Measurements from ENCODE around the gene IDH2. TPM values are rescaled to one million over a fixed set of nuclear protein-coding genes. Genes with fewer than 3 reads are reported as not detected.

IDH2 gene
- total RNA-seq, 1 experiment from 2014 or later: 94.1 TPM

GRCh38 chr15:90056529-90056928 is 45.7 kb downstream of the IDH2 start:
- H3K27me3 ChIP-seq (ENCODE audit: low read length): no peaks in the 10 kb centered on the region
- no peaks in the 10 kb centered on the region for H3K79me2 ChIP-seq (ENCODE audit: low read length)
- ATAC-seq (no peak), DNase-seq (no peak)
- no TSS peak for BruUV-seq (replicated peaks)
- H3F3A ChIP-seq (ENCODE audit: low read length, unreplicated experiment): no peaks in the 10 kb centered on the region
- CTCF ChIA-PET: no interaction called here
- POLR2A ChIA-PET (ENCODE audit: unreplicated experiment): no interaction called here
- intact Hi-C loops (cut with micrococcal nuclease): no loop called here
- H3K9ac ChIP-seq (ENCODE audit: low read length): no peak overlapping the region
- no peaks in the 10 kb centered on the region for H3K4me1 ChIP-seq (ENCODE audit: insufficient read depth, low read length)
- no peaks in the 10 kb centered on the region for H3K9me2 ChIP-seq (replicated peaks; ENCODE audit: low read length)
- no peaks in the 10 kb centered on the region for H3K36me3 ChIP-seq (ENCODE audit: low read depth, low read length)
- no peak overlapping the region for H3K27ac ChIP-seq (ENCODE audit: low read length)
- H3K9me3 ChIP-seq (ENCODE audit: low read length): no peaks in the 10 kb centered on the region
- TF ChIP-seq EZH2 (IDR thresholded peaks at IDR 0.05; ENCODE audit: low read length, unreplicated experiment) (no peak), CTCF (conservative IDR thresholded peaks at IDR 0.05; ENCODE audit: low read depth, low read length) (no peak), EZH2phosphoT487 (IDR thresholded peaks at IDR 0.05; ENCODE audit: borderline replicate concordance, low read length) (no peak)
- H3K4me2 ChIP-seq (ENCODE audit: low read length): no peak overlapping the region
- no peak overlapping the region for H3K4me3 ChIP-seq (ENCODE audit: low read length)
- no peaks in the 10 kb centered on the region for H4K20me1 ChIP-seq (ENCODE audit: low read length)
- H2AFZ ChIP-seq (ENCODE audit: low read length): no peak overlapping the region

GRCh38 chr15:90055182-90055581 is 47.1 kb downstream of the IDH2 start:
- no peaks in the 10 kb centered on the region for H4K20me1 ChIP-seq (ENCODE audit: low read length)
- no peak overlapping the region for H3K27ac ChIP-seq (ENCODE audit: low read length)
- no peaks in the 10 kb centered on the region for H3K9me3 ChIP-seq (ENCODE audit: low read length)
- H3K27me3 ChIP-seq (ENCODE audit: low read length): no peaks in the 10 kb centered on the region
- no TSS peak for BruUV-seq (replicated peaks)
- no peaks in the 10 kb centered on the region for H3F3A ChIP-seq (ENCODE audit: low read length, unreplicated experiment)
- no peak overlapping the region for H2AFZ ChIP-seq (ENCODE audit: low read length)
- ChIA-PET POLR2A (ENCODE audit: unreplicated experiment) (no interaction called here), CTCF (no interaction called here)
- no peak for TF ChIP-seq EZH2phosphoT487 (IDR thresholded peaks at IDR 0.05; ENCODE audit: borderline replicate concordance, low read length)
- no peak for TF ChIP-seq CTCF (conservative IDR thresholded peaks at IDR 0.05; ENCODE audit: low read depth, low read length)
- no peak for TF ChIP-seq EZH2 (IDR thresholded peaks at IDR 0.05; ENCODE audit: low read length, unreplicated experiment)
- H3K4me1 ChIP-seq (ENCODE audit: insufficient read depth, low read length): no peaks in the 10 kb centered on the region
- no peak overlapping the region for H3K4me2 ChIP-seq (ENCODE audit: low read length)
- DNase-seq (no peak), ATAC-seq (no peak)
- no peak overlapping the region for H3K9ac ChIP-seq (ENCODE audit: low read length)
- intact Hi-C loops (cut with micrococcal nuclease): no loop called here
- no peak overlapping the region for H3K4me3 ChIP-seq (ENCODE audit: low read length)
- no peaks in the 10 kb centered on the region for H3K79me2 ChIP-seq (ENCODE audit: low read length)
- H3K9me2 ChIP-seq (replicated peaks; ENCODE audit: low read length): no peaks in the 10 kb centered on the region
- no peaks in the 10 kb centered on the region for H3K36me3 ChIP-seq (ENCODE audit: low read depth, low read length)

- no peaks in the 10 kb centered on the region for H3K9me2 ChIP-seq (replicated peaks; ENCODE audit: low read length)
- H3K4me3 ChIP-seq (ENCODE audit: low read length): no peak overlapping the region
- H3K4me1 ChIP-seq (ENCODE audit: insufficient read depth, low read length): no peaks in the 10 kb centered on the region
- no peaks in the 10 kb centered on the region for H3K27me3 ChIP-seq (ENCODE audit: low read length)
- DNase-seq (no peak), ATAC-seq (no peak)
- no peak overlapping the region for H3K4me2 ChIP-seq (ENCODE audit: low read length)
- no peaks in the 10 kb centered on the region for H4K20me1 ChIP-seq (ENCODE audit: low read length)
- no peaks in the 10 kb centered on the region for H3K79me2 ChIP-seq (ENCODE audit: low read length)
- no TSS peak for BruUV-seq (replicated peaks)
- ChIA-PET POLR2A (ENCODE audit: unreplicated experiment) (no interaction called here), CTCF (no interaction called here)
- no peak overlapping the region for H3K27ac ChIP-seq (ENCODE audit: low read length)
- no peaks in the 10 kb centered on the region for H3K36me3 ChIP-seq (ENCODE audit: low read depth, low read length)
- TF ChIP-seq CTCF (conservative IDR thresholded peaks at IDR 0.05; ENCODE audit: low read depth, low read length): no peak
- no peaks in the 10 kb centered on the region for H3F3A ChIP-seq (ENCODE audit: low read length, unreplicated experiment)
- H3K9ac ChIP-seq (ENCODE audit: low read length): no peak overlapping the region
- intact Hi-C loops (cut with micrococcal nuclease): no loop called here
- H2AFZ ChIP-seq (ENCODE audit: low read length): no peak overlapping the region
- no peaks in the 10 kb centered on the region for H3K9me3 ChIP-seq (ENCODE audit: low read length)
Observed at GRCh38 chr15:90054618-90055097, 47.6 kb downstream of the IDH2 start.
